NCI-H2107 treated with DMSO at 0.1 percent for 48 hours (cell line): ENCODE data around the gene ICAM4.
"Not testable (repeated sequence)": the region's sequence is repeated elsewhere in the genome, so short reads cannot be mapped to it uniquely, and the experiment has no call there.

ENCODE experiments used
- DNase-seq: peaks from one replicate; lab custom pipeline; 2025; ENCODE audit not compliant: unreplicated experiment; lab: John Stamatoyannopoulos, UW

Gene ICAM4

GRCh38 chr19:10268071-10268470 is 18.7 kb upstream of the ICAM4 start:
- DNase-seq: no peak

- DNase-seq: peak; percentile 19
Observed at GRCh38 chr19:10269333-10270179, 17.2 kb upstream of the ICAM4 start.

GRCh38 chr19:10270180-10270615 is 16.6 kb upstream of the ICAM4 start:
- no peak for DNase-seq

- no peak for DNase-seq
Observed at GRCh38 chr19:10270616-10271394, 15.9 kb upstream of the ICAM4 start, which contains the start of gene ICAM1. TSS of gene ICAM1 (plus strand) at chr19:10271120. CDS start at chr19:10271160, 40 bp downstream.

- no peak for DNase-seq
Observed at GRCh38 chr19:10271543-10272086, 15.1 kb upstream of the ICAM4 start.

- no peak for DNase-seq
Observed at GRCh38 chr19:10274589-10274988, 12.2 kb upstream of the ICAM4 start.

- no peak for DNase-seq
Observed at GRCh38 chr19:10277795-10278589, 8.8 kb upstream of the ICAM4 start.

GRCh38 chr19:10278935-10279334 is 7.8 kb upstream of the ICAM4 start:
- no peak for DNase-seq

- DNase-seq: no peak
Observed at GRCh38 chr19:10279737-10280442, 6.9 kb upstream of the ICAM4 start.

GRCh38 chr19:10282043-10282442 is 4.7 kb upstream of the ICAM4 start:
- not testable (repeated sequence) for DNase-seq

GRCh38 chr19:10283301-10284064 is 3.3 kb upstream of the ICAM4 start:
- no peak for DNase-seq

GRCh38 chr19:10284065-10284959 is 2.4 kb upstream of the ICAM4 start:
- DNase-seq: no peak

- no peak for DNase-seq
Observed at GRCh38 chr19:10284960-10285278, 1.8 kb upstream of the ICAM4 start.

- no peak for DNase-seq
Observed at GRCh38 chr19:10285393-10285792, 1.4 kb upstream of the ICAM4 start.

- no peak for DNase-seq
Observed at GRCh38 chr19:10288662-10289166, 2.0 kb downstream of the ICAM4 start.

- DNase-seq: no peak
Observed at GRCh38 chr19:10289167-10289835, 2.5 kb downstream of the ICAM4 start.

- DNase-seq: peak; percentile 10
Observed at GRCh38 chr19:10289836-10290356, 3.1 kb downstream of the ICAM4 start, which contains the start of gene ICAM5. TSS of gene ICAM5 (plus strand) at chr19:10289952. CDS start at chr19:10290044, 92 bp downstream.
